Brain microvascular endothelial cell (primary cell): Measurements from ENCODE around the gene PDZRN4.

Source experiments
- DNase-seq: peaks from one replicate; pipeline ENCODE4 v3.0.0-alpha.2; 2020
- H3K27ac ChIP-seq: fragments of 250-450 bp; sonication (Bioruptor Pico); 2 replicates; pipeline ENCODE4 v1.5.1; 2020; ENCODE audit warnings: mild to moderate bottlenecking, moderate library complexity
- H3K27me3 ChIP-seq: fragments of 250-450 bp; sonication (Bioruptor Pico); replicated peaks from 2 replicates; pipeline ENCODE4 v1.5.1; 2020; ENCODE audit warnings: mild to moderate bottlenecking
- H3K36me3 ChIP-seq: fragments of 250-450 bp; sonication (Bioruptor Pico); replicated peaks from 2 replicates; pipeline ENCODE4 v1.5.1; 2020; ENCODE audit warnings: mild to moderate bottlenecking
- H3K4me3 ChIP-seq: 2 replicates; pipeline ENCODE4 v1.5.1; 2011; ENCODE audit warnings: low read depth, mild to moderate bottlenecking, control low read depth, low read length, moderate library complexity
- CTCF ChIP-seq: IDR thresholded peaks from 2 replicates; pipeline ENCODE4 v1.5.1; 2011; ENCODE audit warnings: low read depth, mild to moderate bottlenecking, moderate library complexity, low read length, control low read depth, inconsistent platforms; ENCODE audit errors: missing control alignments
- in situ Hi-C: cut with HindIII; loops from 2 replicates; pipeline ENCODE4 v1.10.0; 2017; ENCODE audit warnings: low sequenced_read_pairs, low pct_ligation_motif_present

Gene PDZRN4

GRCh38 chr12:41465526-41465925, 277.4 kb downstream of the PDZRN4 start:
- Histone ChIP-seq H3K27ac (no peak overlapping the region), H3K27me3 (no peaks in the 10 kb centered on the region), H3K4me3 (no peak overlapping the region), H3K36me3 (no peaks in the 10 kb centered on the region)
- DNase-seq, result no peak
- no peak for TF ChIP-seq CTCF
- in situ Hi-C loops, result no loop called here

- H3K27me3 ChIP-seq, result no peaks in the 10 kb centered on the region
- in situ Hi-C loops, result no loop called here
- H3K36me3 ChIP-seq, result no peaks in the 10 kb centered on the region
- H3K4me3 ChIP-seq, result no peak overlapping the region
- no peak for DNase-seq
- no peak for TF ChIP-seq CTCF
- H3K27ac ChIP-seq, result no peak overlapping the region
Observed at GRCh38 chr12:41466300-41466699, 278.2 kb downstream of the PDZRN4 start.

- in situ Hi-C loops, result no loop called here
- no peaks in the 10 kb centered on the region for H3K27me3 ChIP-seq
- TF ChIP-seq CTCF, result no peak
- no peaks in the 10 kb centered on the region for H3K36me3 ChIP-seq
- H3K27ac ChIP-seq, result no peak overlapping the region
- DNase-seq, result no peak
- H3K4me3 ChIP-seq, result no peak overlapping the region
Observed at GRCh38 chr12:41466802-41467201, 278.7 kb downstream of the PDZRN4 start.

- Histone ChIP-seq H3K27me3 (no peaks in the 10 kb centered on the region), H3K27ac (no peak overlapping the region), H3K36me3 (no peaks in the 10 kb centered on the region), H3K4me3 (no peak overlapping the region)
- no peak for DNase-seq
- TF ChIP-seq CTCF, result no peak
- in situ Hi-C loops, result no loop called here
Observed at GRCh38 chr12:41467591-41468325, 279.6 kb downstream of the PDZRN4 start.

- H3K27me3 ChIP-seq, result no peaks in the 10 kb centered on the region
- H3K27ac ChIP-seq, result no peak overlapping the region
- DNase-seq, result no peak
- H3K4me3 ChIP-seq, result no peak overlapping the region
- no peaks in the 10 kb centered on the region for H3K36me3 ChIP-seq
- in situ Hi-C loops, result no loop called here
- TF ChIP-seq CTCF, result no peak
Observed at GRCh38 chr12:41468341-41468740, 280.2 kb downstream of the PDZRN4 start.

- DNase-seq, result no peak
- Histone ChIP-seq H3K36me3 (no peaks in the 10 kb centered on the region), H3K27ac (no peak overlapping the region), H3K27me3 (no peaks in the 10 kb centered on the region), H3K4me3 (no peak overlapping the region)
- TF ChIP-seq CTCF, result no peak
- in situ Hi-C loops, result no loop called here
Observed at GRCh38 chr12:41468756-41469155, 280.6 kb downstream of the PDZRN4 start.
